ENCODE results near the gene HEBP2. TPM values are rescaled to one million over a fixed set of nuclear protein-coding genes. Genes with fewer than 3 reads are reported as not detected.

The HEBP2 gene
- total and polyA plus RNA-seq, 2 of the 13 experiments (the other 11 are each of a cell fraction or from before 2014, with no cell fraction given) = 16.0 to 72.8 TPM

- TF ChIP-seq, protein P1, sequence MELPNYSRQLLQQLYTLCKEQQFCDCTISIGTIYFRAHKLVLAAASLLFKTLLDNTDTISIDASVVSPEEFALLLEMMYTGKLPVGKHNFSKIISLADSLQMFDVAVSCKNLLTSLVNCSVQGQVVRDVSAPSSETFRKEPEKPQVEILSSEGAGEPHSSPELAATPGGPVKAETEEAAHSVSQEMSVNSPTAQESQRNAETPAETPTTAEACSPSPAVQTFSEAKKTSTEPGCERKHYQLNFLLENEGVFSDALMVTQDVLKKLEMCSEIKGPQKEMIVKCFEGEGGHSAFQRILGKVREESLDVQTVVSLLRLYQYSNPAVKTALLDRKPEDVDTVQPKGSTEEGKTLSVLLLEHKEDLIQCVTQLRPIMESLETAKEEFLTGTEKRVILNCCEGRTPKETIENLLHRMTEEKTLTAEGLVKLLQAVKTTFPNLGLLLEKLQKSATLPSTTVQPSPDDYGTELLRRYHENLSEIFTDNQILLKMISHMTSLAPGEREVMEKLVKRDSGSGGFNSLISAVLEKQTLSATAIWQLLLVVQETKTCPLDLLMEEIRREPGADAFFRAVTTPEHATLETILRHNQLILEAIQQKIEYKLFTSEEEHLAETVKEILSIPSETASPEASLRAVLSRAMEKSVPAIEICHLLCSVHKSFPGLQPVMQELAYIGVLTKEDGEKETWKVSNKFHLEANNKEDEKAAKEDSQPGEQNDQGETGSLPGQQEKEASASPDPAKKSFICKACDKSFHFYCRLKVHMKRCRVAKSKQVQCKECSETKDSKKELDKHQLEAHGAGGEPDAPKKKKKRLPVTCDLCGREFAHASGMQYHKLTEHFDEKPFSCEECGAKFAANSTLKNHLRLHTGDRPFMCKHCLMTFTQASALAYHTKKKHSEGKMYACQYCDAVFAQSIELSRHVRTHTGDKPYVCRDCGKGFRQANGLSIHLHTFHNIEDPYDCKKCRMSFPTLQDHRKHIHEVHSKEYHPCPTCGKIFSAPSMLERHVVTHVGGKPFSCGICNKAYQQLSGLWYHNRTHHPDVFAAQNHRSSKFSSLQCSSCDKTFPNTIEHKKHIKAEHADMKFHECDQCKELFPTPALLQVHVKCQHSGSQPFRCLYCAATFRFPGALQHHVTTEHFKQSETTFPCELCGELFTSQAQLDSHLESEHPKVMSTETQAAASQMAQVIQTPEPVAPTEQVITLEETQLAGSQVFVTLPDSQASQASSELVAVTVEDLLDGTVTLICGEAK (IDR thresholded peaks at IDR 0.05) = no peak
- TF ChIP-seq, protein P1 (CRISPR knock-in tag; IDR thresholded peaks at IDR 0.05) = no peak
- TF ChIP-seq REST (IDR thresholded peaks at IDR 0.05; ENCODE audit: borderline replicate concordance in 1 of 2, low read depth in 1 of 2, low read length in 2 of 2) (no peak), HOXA3 (CRISPR knock-in tag; IDR thresholded peaks at IDR 0.05) (0 out of 2 replicates have a peak, but pooled peaks have one; percentile 25)
Measured at GRCh38 chr6:138419766-138420165, 15.7 kb downstream of the HEBP2 start (continued).
